Measurements from ENCODE around the gene ZFP28.

Gene ZFP28

DNA sequence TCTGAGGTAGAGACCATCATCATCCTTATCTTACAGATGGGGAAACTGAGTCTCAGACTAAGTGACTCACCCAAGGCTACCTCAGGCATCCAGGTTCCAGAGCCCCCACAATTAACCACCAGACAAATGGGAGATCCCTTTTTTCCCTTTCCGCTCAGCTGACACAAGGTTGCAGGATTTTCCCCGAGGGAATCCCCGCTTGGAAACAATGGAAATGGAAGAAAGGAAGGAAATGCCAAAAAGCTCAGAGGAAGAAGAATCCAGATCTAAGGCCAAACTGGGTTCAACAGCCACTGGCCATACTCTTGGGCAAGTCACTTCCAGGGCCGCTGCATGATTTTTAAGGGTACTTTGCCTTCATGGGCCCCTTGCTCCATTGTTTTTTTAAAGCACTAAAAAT lies 57.9 kb downstream of the ZFP28 start:
- no peak for DNase-seq (ENCODE audit: low spot score)

- no peak for DNase-seq (ENCODE audit: low spot score)
Observed at GRCh38 chr19:56597696-56598095, 58.9 kb downstream of the ZFP28 start.

GRCh38 chr19:56601375-56601774 lies 62.6 kb downstream of the ZFP28 start:
- no peak for DNase-seq (ENCODE audit: low spot score)

DNA sequence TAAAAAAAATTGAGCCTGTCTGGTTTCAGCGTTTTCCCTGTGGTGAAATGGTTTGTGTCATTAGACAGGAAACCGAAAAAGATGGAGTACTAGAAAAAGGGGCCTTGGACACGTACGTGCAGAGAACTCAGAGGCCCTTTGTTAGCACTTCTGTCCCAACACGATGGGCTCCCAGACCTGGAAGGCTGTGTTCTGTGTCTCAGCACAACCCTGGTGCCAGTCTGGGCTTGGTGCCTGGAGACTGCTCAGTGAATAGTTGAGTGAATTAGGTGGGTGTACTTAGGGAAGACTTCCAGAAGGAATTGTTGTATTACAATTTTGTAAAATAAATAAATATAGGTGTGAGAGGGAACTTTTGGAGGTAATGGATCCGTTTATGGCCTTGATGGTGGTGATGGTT lies 65.1 kb downstream of the ZFP28 start:
- no peak for DNase-seq (ENCODE audit: low spot score)
